Peyer's patch (tissue), 4 donors: Measurements from ENCODE around the gene RERE.

Experiments
- POLR2A ChIP-seq, 2 donors: fragments of 450-650 bp; IDR thresholded peaks; one replicate each; pipeline ENCODE4 v1.5.1; 2017; ENCODE audit warnings: antibody characterized with exemption in 2 of 2, mild to moderate bottlenecking in 2 of 2, moderate library complexity in 2 of 2
- TF ChIP-seq, protein P1 (sequence below), 6 experiments: fragments of 450-650 bp in 4 of 6; fragments of 200-600 bp in 2 of 6; sonication (generic) in 1 of 6; IDR thresholded peaks; one replicate each; pipeline ENCODE4 v1.5.1; 2017 to 2019; ENCODE audit warnings: antibody characterized with exemption in 6 of 6, mild to moderate bottlenecking in 3 of 6, moderate library complexity in 1 of 6

DNA sequence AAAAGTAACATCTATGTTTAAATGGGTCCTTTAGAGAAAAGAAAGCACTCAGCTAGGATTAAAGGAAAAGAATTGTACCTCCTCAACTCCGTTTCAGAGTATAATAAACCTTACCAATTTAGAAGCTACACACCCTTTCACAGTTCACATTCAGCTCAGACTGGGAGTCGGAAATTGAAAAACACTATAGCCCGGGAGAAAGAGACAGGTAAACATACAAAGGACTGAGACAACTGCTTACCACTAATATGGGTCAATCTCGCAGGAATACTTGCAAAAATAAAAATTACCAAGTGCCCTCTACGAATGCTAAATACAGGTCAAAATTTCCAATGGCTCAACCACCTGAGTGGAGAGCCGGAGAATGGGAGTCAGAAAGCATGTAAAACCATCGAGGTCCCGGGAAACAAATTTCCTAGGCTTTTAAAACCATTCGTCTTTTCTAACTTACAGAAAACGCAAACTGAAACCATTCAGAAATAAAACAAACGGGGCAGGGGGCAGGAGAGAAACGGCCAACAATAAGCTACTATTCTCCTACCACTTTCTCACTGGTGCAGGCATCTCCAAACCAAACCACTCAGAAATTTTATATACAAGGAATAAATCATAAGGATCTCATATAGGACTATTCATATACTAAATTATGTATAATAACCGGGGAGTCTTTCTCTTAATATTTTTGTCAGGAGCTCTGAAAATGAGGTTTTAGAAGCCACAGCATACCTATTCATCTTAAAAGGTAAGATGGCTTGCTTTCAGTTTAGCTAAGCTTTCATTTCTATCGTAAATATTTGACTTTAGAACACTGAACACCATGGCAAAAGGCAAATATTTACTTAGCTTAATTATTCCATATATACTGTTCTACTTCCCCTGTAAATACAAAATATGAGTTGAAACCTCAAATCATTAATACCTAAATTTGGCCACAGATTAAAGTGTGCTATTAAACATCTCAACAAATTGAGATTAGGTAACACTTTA is 136.5 kb downstream of the RERE start:
- TF ChIP-seq POLR2A (IDR thresholded peaks at IDR 0.05) = no peak
- TF ChIP-seq, protein P1, sequence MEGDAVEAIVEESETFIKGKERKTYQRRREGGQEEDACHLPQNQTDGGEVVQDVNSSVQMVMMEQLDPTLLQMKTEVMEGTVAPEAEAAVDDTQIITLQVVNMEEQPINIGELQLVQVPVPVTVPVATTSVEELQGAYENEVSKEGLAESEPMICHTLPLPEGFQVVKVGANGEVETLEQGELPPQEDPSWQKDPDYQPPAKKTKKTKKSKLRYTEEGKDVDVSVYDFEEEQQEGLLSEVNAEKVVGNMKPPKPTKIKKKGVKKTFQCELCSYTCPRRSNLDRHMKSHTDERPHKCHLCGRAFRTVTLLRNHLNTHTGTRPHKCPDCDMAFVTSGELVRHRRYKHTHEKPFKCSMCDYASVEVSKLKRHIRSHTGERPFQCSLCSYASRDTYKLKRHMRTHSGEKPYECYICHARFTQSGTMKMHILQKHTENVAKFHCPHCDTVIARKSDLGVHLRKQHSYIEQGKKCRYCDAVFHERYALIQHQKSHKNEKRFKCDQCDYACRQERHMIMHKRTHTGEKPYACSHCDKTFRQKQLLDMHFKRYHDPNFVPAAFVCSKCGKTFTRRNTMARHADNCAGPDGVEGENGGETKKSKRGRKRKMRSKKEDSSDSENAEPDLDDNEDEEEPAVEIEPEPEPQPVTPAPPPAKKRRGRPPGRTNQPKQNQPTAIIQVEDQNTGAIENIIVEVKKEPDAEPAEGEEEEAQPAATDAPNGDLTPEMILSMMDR (IDR thresholded peaks at IDR 0.05) = no peak
